HepG2 (cell line): ENCODE results near the gene AFAP1L2. TPM values are rescaled to one million over a fixed set of nuclear protein-coding genes. Genes with fewer than 3 reads are reported as not detected.

ENCODE experiments used
- ATAC-seq: fragments of 200-7000 bp; cut with Tn5 transposase; 3 replicates; pipeline ENCODE4 v1.9.1; 2020; ENCODE audit warnings: mild to moderate bottlenecking, moderate library complexity
- BruUV-seq: library from RNA; stranded (reverse); fragments of 400-500 nt; replicated peaks from 2 replicates; lab custom pipeline; 2021; lab: Mats Ljungman, UMichigan
- CTCF ChIA-PET: fragments of 300-600 bp; formaldehyde crosslinking; extraction: SDS; loops from one replicate; lab custom pipeline; 2021; ENCODE audit warnings: low total read pairs, inconsistent platforms, low intra/inter-chr PET ratio; lab: Yijun Ruan, JAX
- POLR2A ChIA-PET: fragments of 350-600 bp; sonication (Branson Sonifier 250); formaldehyde crosslinking; loops from one replicate; lab custom pipeline; 2020; ENCODE audit warnings: antibody characterized with exemption, inconsistent platforms; lab: Yijun Ruan, JAX
- DNase-seq: peaks from one replicate; pipeline ENCODE4 v3.0.0-alpha.2; 2015; ENCODE audit warnings: low spot score
- FAIRE-seq: peaks from 3 replicates; lab custom pipeline; 2011; peaks lifted over from hg19 to GRCh38; lab: Jason Lieb, UNC
- H2AFZ ChIP-seq: one replicate; pipeline ENCODE4 v1.6.1; 2011; ENCODE audit warnings: low read length, inconsistent platforms
- H3K27ac ChIP-seq: fragments of 300-600 bp; 3 replicates; pipeline ENCODE4 v1.8.0; 2011; ENCODE audit warnings: mixed run types, mild to moderate bottlenecking, mixed read lengths, low read length, inconsistent platforms; ENCODE audit not compliant: insufficient read depth; ENCODE audit errors: extremely low read length
- H3K27me3 ChIP-seq, 2 experiments: fragments of 200-600 bp in 1 of 2; 2 replicates in 1 of 2; 3 replicates in 1 of 2; pipeline versions ENCODE4 v1.6.0 to v1.8.0; 2011; ENCODE audit warnings: low read length in 2 of 2, mild to moderate bottlenecking in 2 of 2, moderate library complexity in 2 of 2, inconsistent platforms in 1 of 2; ENCODE audit not compliant: insufficient read depth in 2 of 2, control insufficient read depth in 1 of 2
- H3K36me3 ChIP-seq, 2 experiments: fragments of 200-600 bp in 1 of 2; replicated peaks in 1 of 2; 2 replicates in 1 of 2; 3 replicates in 1 of 2; pipeline versions ENCODE4 v1.5.1 to v1.8.0; 2011; ENCODE audit warnings: low read length in 2 of 2, inconsistent platforms in 1 of 2; ENCODE audit not compliant: insufficient read depth in 2 of 2, control insufficient read depth in 1 of 2
- H3K4me1 ChIP-seq: 2 replicates; pipeline ENCODE4 v1.5.1; 2012; ENCODE audit warnings: low read length, inconsistent platforms; ENCODE audit not compliant: insufficient read depth
- H3K4me2 ChIP-seq: 2 replicates; pipeline ENCODE4 v1.6.0; 2011; ENCODE audit warnings: low read depth, low read length, inconsistent platforms
- H3K4me3 ChIP-seq, 3 experiments: fragments of 200-600 bp in 1 of 3; sonication (generic), shearing (Covaris generic) in 1 of 3; replicated peaks in 1 of 3; 2 replicates each; pipeline ENCODE4 v1.5.1; 2011 to 2016; ENCODE audit warnings: low read length in 3 of 3, inconsistent platforms in 2 of 3, low read depth in 2 of 3, mild to moderate bottlenecking in 2 of 3, control low read depth in 1 of 3, mixed read lengths in 1 of 3; ENCODE audit not compliant: insufficient read depth in 1 of 3
- H3K79me2 ChIP-seq: one replicate; pipeline ENCODE4 v1.6.1; 2011; ENCODE audit warnings: low read length, inconsistent platforms; ENCODE audit not compliant: insufficient read depth
- H3K9ac ChIP-seq: 2 replicates; pipeline ENCODE4 v1.6.0; 2011; ENCODE audit warnings: mild to moderate bottlenecking, low read depth, low read length, inconsistent platforms; ENCODE audit not compliant: insufficient read depth
- H3K9me3 ChIP-seq: 2 replicates; pipeline ENCODE4 v1.5.1; 2012; ENCODE audit warnings: mild to moderate bottlenecking, low read length
- H4K20me1 ChIP-seq: 2 replicates; pipeline ENCODE4 v1.6.0; 2011; ENCODE audit warnings: inconsistent platforms, mild to moderate bottlenecking, low read length, moderate library complexity; ENCODE audit not compliant: insufficient read depth
- ATM ChIP-seq: fragments of 450-650 bp; IDR thresholded peaks from 2 replicates; pipeline ENCODE4 v1.7.1; 2017; ENCODE audit warnings: mild to moderate bottlenecking, borderline replicate concordance
- BRF2 ChIP-seq: sonication (generic); formaldehyde crosslinking; IDR thresholded peaks from 2 replicates; pipeline ENCODE4 v1.8.1; 2022; ENCODE audit warnings: mild to moderate bottlenecking, missing genetic modification reagents
- ELF3 ChIP-seq: IDR thresholded peaks from 2 replicates; pipeline ENCODE4 v1.6.1; 2016; ENCODE audit warnings: missing genetic modification reagents, missing compliant biosample characterization
- HOXA7 ChIP-seq: sonication (generic); formaldehyde crosslinking; IDR thresholded peaks from 2 replicates; pipeline ENCODE4 v1.8.1; 2022; ENCODE audit warnings: mild to moderate bottlenecking, missing genetic modification reagents, moderate library complexity
- TBX2 ChIP-seq: sonication (generic); formaldehyde crosslinking; IDR thresholded peaks from 2 replicates; pipeline ENCODE4 v1.5.0; 2020; ENCODE audit warnings: missing genetic modification reagents, mild to moderate bottlenecking, borderline replicate concordance
- TFAP4 ChIP-seq: sonication (generic); IDR thresholded peaks from 2 replicates; pipeline ENCODE4 v1.6.1; 2016; ENCODE audit warnings: low read depth, borderline replicate concordance
- TRIM22 ChIP-seq: fragments of 450-650 bp; IDR thresholded peaks from 2 replicates; pipeline ENCODE4 v1.6.1; 2017
- WGBS: methylation state at CpG from one replicate; pipeline ENCODE4 v1.1.6; 2017; ENCODE audit warnings: low lambda C conversion rate; 5-methylcytosine and 5-hydroxymethylcytosine counted together
- in situ Hi-C: cut with HindIII; loops from 2 replicates; pipeline ENCODE4 v1.10.0; 2017; ENCODE audit warnings: low pct_unique_long_range_greater_than_20kb; ENCODE audit not compliant: extremely low pct_ligation_motif_present
- intact Hi-C: fragments of 100-400 bp; cut with micrococcal nuclease; formaldehyde crosslinking; loops from one replicate; pipeline ENCODE4 v1.10.0; 2022; ENCODE audit not compliant: unreplicated experiment
- polyA plus RNA-seq, 8 experiments: library from polyadenylated mRNA; depleted of rRNA in 3 of 8; stranded (reverse) in 7 of 8; unstranded in 1 of 8; fragments of >200 nt; fragmentation: Illumina TruSeq in 4 of 8; extraction: Trizol in 4 of 8; gene quantifications; 2 replicates each; pipeline versions ENCODE4 v1.2.1 to v1.2.3, GENCODE V29; 2011 to 2016; ENCODE audit warnings: low read depth in 4 of 8, missing spikeins in 1 of 8, mixed read lengths in 1 of 8; ENCODE audit not compliant: insufficient read depth in 1 of 8
- total RNA-seq, 5 experiments: library from RNA; depleted of rRNA; stranded (reverse); fragments of >200 nt; fragmentation: Illumina TruSeq; extraction: Trizol; gene quantifications; 2 replicates each; pipeline ENCODE4 v1.2.3, GENCODE V29; 2016; ENCODE audit warnings: low read depth in 1 of 5

AFAP1L2 gene
- total and polyA plus RNA-seq, 2 of the 13 experiments (the other 11 are each of a cell fraction or from before 2014, with no cell fraction given): not detected

- ChIA-PET CTCF (no interaction called here), POLR2A (no interaction called here)
- TF ChIP-seq TBX2 (no peak), ATM (no peak), BRF2 (no peak), HOXA7 (CRISPR knock-in tag) (no peak), TFAP4 (no peak), TRIM22 (no peak), ELF3 (CRISPR knock-in tag) (no peak)
- H3K9me3 ChIP-seq: no peaks in the 10 kb centered on the region
- BruUV-seq: no TSS peak
- H3K36me3 ChIP-seq: no peaks in the 10 kb centered on the region
- 24% methylated on average over 2 of the region's 10 CpGs for WGBS
- FAIRE-seq (no peak), DNase-seq (no peak), ATAC-seq (no peak)
- H3K27me3 ChIP-seq: peaks cover 0 to 46% of the 10 kb centered on the region in 2 experiments; a peak in 3 of 5 replicates
- H2AFZ ChIP-seq: no peak overlapping the region
- no peak overlapping the region for H3K4me2 ChIP-seq
- H3K79me2 ChIP-seq: no peaks in the 10 kb centered on the region
- intact Hi-C loops: no loop called here
- H3K4me3 ChIP-seq: no peak overlapping the region
- no peak overlapping the region for H3K9ac ChIP-seq
- H3K27ac ChIP-seq: no peak overlapping the region
- no peaks in the 10 kb centered on the region for H4K20me1 ChIP-seq
- no peaks in the 10 kb centered on the region for H3K4me1 ChIP-seq
- in situ Hi-C loops: no loop called here
These were observed 74.5 kb downstream of the AFAP1L2 start for GRCh38 chr10:114329634-114330365.
